Peyer's patch (tissue), 4 donors: ENCODE measurements around the gene TMOD2. TPM values are rescaled to one million over a fixed set of nuclear protein-coding genes. Genes with fewer than 3 reads are reported as not detected.
"Not testable (repeated sequence)": the region's sequence is repeated elsewhere in the genome, so short reads cannot be mapped to it uniquely, and the experiment has no call there.

Source experiments
- DNase-seq, 3 donors: peaks; one replicate each; pipeline ENCODE4 v3.0.0-alpha.2; 2017 to 2019
- H3K27ac ChIP-seq, 4 donors: fragments of 200-600 bp; sonication (generic); one replicate each; pipeline ENCODE4 v1.5.1; 2016 to 2019
- H3K27me3 ChIP-seq, 2 donors: fragments of 200-600 bp; sonication (generic); one replicate each; pipeline ENCODE4 v1.5.1; 2019
- H3K36me3 ChIP-seq, 3 donors: fragments of 200-600 bp; sonication (generic); one replicate each; pipeline ENCODE4 v1.5.1; 2016 to 2019
- H3K4me1 ChIP-seq, 4 donors: fragments of 200-600 bp; sonication (generic); one replicate each; pipeline ENCODE4 v1.5.1; 2016 to 2019
- H3K4me3 ChIP-seq, 4 donors: fragments of 200-600 bp; sonication (generic); 1 replicate in 3 of 4; 2 replicates in 1 of 4; pipeline ENCODE4 v1.5.1; 2016 to 2019; ENCODE audit warnings: mild to moderate bottlenecking in 1 of 4
- H3K9me3 ChIP-seq, 4 donors: fragments of 200-600 bp; sonication (generic); one replicate each; pipeline ENCODE4 v1.5.1; 2016 to 2019; ENCODE audit warnings: mild to moderate bottlenecking in 1 of 4
- CTCF ChIP-seq, 6 experiments: fragments of 450-650 bp in 4 of 6; fragments of 200-600 bp in 2 of 6; sonication (generic) in 1 of 6; IDR thresholded peaks; one replicate each; pipeline ENCODE4 v1.5.1; 2017 to 2019; ENCODE audit warnings: antibody characterized with exemption in 6 of 6, mild to moderate bottlenecking in 3 of 6, moderate library complexity in 1 of 6
- POLR2A ChIP-seq, 2 donors: fragments of 450-650 bp; IDR thresholded peaks; one replicate each; pipeline ENCODE4 v1.5.1; 2017; ENCODE audit warnings: antibody characterized with exemption in 2 of 2, mild to moderate bottlenecking in 2 of 2, moderate library complexity in 2 of 2
- total RNA-seq, 4 donors: library from RNA; depleted of rRNA; stranded (reverse); fragments of >200 nt; gene quantifications; one replicate each; pipeline ENCODE4 v1.1.0, GENCODE V29; 2016

Gene TMOD2
- total RNA-seq, 4 donors from 2014 or later: 4.0 to 25.6 (median 6.6) TPM

- no peak overlapping the region for H3K27ac ChIP-seq
- H3K4me3 ChIP-seq: no peak overlapping the region
- no peaks in the 10 kb centered on the region for H3K9me3 ChIP-seq
- peaks cover 0 to 7% (median 0%) of the 10 kb centered on the region in 3 donors for H3K36me3 ChIP-seq
- H3K4me1 ChIP-seq: no peaks in the 10 kb centered on the region
- H3K27me3 ChIP-seq: no peaks in the 10 kb centered on the region
- peak in 2 of 3 donors; percentile 48 to 88 for DNase-seq
- TF ChIP-seq CTCF (IDR thresholded peaks at IDR 0.05) (peak; percentile 27 to 87 (median 76)), POLR2A (IDR thresholded peaks at IDR 0.05) (no peak)
Observed at GRCh38 chr15:51776952-51777569, 25.7 kb downstream of the TMOD2 start.

DNA sequence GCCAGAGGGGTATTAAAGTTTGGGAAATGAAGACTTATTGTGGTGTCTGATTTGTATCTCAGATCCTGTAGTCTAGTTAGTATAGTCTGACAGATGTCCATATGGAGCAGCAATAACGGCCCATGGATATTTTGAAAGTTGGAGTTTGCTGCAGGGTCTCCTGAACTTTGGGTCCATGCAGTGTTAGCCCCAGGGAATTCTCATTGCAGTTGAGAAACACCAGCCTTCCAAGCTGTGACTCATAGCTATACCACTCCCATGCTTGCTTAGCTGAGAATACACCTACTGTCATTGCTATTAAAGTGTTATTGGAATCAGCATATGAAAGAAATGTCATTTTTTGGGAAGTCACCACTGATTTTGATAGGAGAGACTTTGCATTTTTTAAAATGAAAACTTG lies 29.2 kb downstream of the TMOD2 start:
- Histone ChIP-seq H3K9me3 (no peaks in the 10 kb centered on the region), H3K4me3 (no peak overlapping the region), H3K36me3 (peaks cover 0 to 4% (median 0%) of the 10 kb centered on the region in 3 donors), H3K27me3 (no peaks in the 10 kb centered on the region), H3K4me1 (no peaks in the 10 kb centered on the region), H3K27ac (no peak overlapping the region)
- TF ChIP-seq POLR2A (IDR thresholded peaks at IDR 0.05): no peak
- TF ChIP-seq CTCF (IDR thresholded peaks at IDR 0.05): no peak
- DNase-seq: no peak

DNA sequence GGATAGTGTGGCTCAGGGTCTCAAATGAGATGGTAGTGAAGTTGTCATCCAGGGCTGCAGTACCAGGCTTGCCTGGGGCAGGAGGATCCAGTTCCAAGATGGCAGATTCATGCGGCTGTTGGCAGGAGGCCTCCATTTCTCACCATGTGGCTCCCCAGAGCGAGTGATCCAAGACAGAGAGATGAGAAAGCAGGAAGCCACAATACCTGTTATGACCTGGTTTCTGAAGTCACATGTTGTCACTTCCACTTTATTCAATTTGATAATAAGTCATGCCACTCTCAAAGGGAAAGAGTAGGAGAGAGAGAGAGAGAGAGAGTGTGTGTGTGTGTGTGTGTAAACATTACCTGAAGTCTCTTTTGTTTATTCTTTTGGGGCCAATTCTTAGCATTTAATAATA lies 30.1 kb downstream of the TMOD2 start:
- peaks cover 0 to 7% (median 0%) of the 10 kb centered on the region in 3 donors for H3K36me3 ChIP-seq
- H3K9me3 ChIP-seq: no peaks in the 10 kb centered on the region
- no peak overlapping the region for H3K4me3 ChIP-seq
- no peaks in the 10 kb centered on the region for H3K4me1 ChIP-seq
- no peak for DNase-seq
- no peak overlapping the region for H3K27ac ChIP-seq
- H3K27me3 ChIP-seq: no peaks in the 10 kb centered on the region
- no peak for TF ChIP-seq POLR2A (IDR thresholded peaks at IDR 0.05)
- no peak for TF ChIP-seq CTCF (IDR thresholded peaks at IDR 0.05)

DNA sequence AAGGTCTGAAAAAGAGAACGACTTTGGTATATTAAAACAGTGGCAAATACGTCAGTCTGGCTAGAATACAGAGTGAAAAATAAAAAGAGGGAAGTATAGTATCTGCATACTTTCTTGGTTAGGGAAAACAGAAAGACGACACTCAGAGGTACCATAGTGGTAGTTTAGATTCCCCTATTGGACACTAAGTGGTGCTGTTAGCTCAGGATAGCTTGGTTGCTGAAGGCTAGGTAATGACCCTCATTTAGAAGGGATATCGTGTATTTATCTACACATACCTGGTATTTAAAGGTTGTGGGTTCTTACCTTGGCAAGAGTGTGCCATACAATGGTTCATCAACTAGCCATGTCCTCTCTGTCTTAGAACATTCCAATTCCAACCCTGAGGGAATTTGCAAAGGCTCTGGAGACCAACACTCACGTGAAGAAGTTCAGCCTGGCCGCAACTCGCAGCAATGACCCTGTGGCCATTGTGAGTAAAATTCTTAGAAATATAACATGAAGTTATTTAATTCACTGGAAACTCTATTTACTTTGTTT lies 31.0 kb downstream of the TMOD2 start:
- Histone ChIP-seq H3K4me3 (no peak overlapping the region), H3K27ac (no peak overlapping the region), H3K36me3 (peaks cover 0 to 10% (median 0%) of the 10 kb centered on the region in 3 donors), H3K4me1 (no peaks in the 10 kb centered on the region), H3K9me3 (no peaks in the 10 kb centered on the region), H3K27me3 (no peaks in the 10 kb centered on the region)
- DNase-seq: no peak
- TF ChIP-seq CTCF (IDR thresholded peaks at IDR 0.05): peak in 3 of 6 experiments; percentile 35 to 47 (median 42)
- no peak for TF ChIP-seq POLR2A (IDR thresholded peaks at IDR 0.05)

DNA sequence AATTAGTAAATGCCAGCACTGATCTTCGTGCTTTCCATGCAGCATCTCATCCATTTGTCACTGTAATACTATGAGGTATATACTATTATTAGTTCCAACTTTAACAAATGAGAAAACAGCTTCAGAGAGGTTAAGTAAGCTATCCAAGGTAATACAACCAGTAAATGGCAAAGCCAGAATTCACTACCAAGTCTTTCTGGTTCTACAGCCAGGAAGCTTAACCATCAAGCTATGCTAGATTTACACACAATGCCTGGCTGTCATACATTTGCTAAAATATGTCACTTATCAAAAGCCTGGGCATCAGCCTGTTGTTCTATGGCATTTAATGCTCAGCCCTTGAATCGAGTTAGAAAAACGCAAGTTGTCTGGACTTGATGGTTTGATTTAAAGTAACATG lies 32.6 kb downstream of the TMOD2 start:
- H3K9me3 ChIP-seq: no peaks in the 10 kb centered on the region
- no peak overlapping the region for H3K27ac ChIP-seq
- peaks cover 0 to 10% (median 0%) of the 10 kb centered on the region in 3 donors for H3K36me3 ChIP-seq
- DNase-seq: no peak
- H3K27me3 ChIP-seq: no peaks in the 10 kb centered on the region
- H3K4me1 ChIP-seq: no peaks in the 10 kb centered on the region
- TF ChIP-seq CTCF (IDR thresholded peaks at IDR 0.05): no peak
- TF ChIP-seq POLR2A (IDR thresholded peaks at IDR 0.05): no peak
- no peak overlapping the region for H3K4me3 ChIP-seq

- not testable (repeated sequence) for H3K27me3 ChIP-seq, DNase-seq, H3K27ac ChIP-seq, H3K4me1 ChIP-seq, H3K4me3 ChIP-seq, H3K9me3 ChIP-seq
- H3K36me3 ChIP-seq: peaks cover 0 to 10% (median 0%) of the 10 kb centered on the region in 3 donors
Observed at GRCh38 chr15:51787130-51787529, 35.7 kb downstream of the TMOD2 start.

- H3K36me3 ChIP-seq, H3K4me3 ChIP-seq, DNase-seq, H3K4me1 ChIP-seq, H3K27me3 ChIP-seq, H3K27ac ChIP-seq, H3K9me3 ChIP-seq: not testable (repeated sequence)
Observed at GRCh38 chr15:51792474-51792873, 41.1 kb downstream of the TMOD2 start.
